ENCODE measurements around the gene AP5S1. TPM values are rescaled to one million over a fixed set of nuclear protein-coding genes. Genes with fewer than 3 reads are reported as not detected.

Gene AP5S1
- total and polyA plus RNA-seq, 9 of the 15 experiments (the other 6 are each of a cell fraction or from before 2014, with no cell fraction given), result 2.6 to 8.8 (median 4.4) TPM

DNA sequence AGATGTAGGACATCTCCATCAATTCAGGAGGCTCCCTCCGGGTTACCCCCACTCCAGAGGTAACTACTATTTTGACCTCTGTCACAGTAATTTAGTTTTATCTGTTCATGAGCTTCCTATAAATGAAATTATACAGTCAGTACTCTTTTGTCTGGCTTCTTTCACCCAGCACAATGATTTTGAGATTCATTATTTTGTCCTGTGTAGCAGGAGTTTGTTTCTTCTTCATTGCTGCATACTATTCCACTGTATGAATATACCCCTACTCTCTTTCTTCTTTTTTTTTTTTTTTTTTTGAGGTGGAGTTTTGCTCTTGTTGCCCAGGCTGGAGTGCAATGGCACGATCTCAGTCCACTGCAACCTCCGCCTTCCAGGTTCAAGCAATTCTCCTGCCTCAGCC is 11.8 kb upstream of the AP5S1 start:
- H3K4me3 ChIP-seq, result no peak overlapping the region
- intact Hi-C loops (cut with micrococcal nuclease), result no loop called here
- H3K9me1 ChIP-seq (ENCODE audit: control insufficient read depth, insufficient read depth, low read length), result no peaks in the 10 kb centered on the region
- H3K9me3 ChIP-seq (replicated peaks; ENCODE audit: control insufficient read depth, insufficient read depth, low read depth, low read length), result no peaks in the 10 kb centered on the region
- ATAC-seq (no peak), DNase-seq (ENCODE audit: extremely low read depth in 1 of 4, low spot score in 3 of 4) (no peak), FAIRE-seq (no peak)
- H3K9ac ChIP-seq (ENCODE audit: insufficient read depth in 1 of 2, low read depth in 2 of 2, low read length in 2 of 2), result no peak overlapping the region
- ChIA-PET POLR2A (no interaction called here), CTCF (ENCODE audit: low intra/inter-chr PET ratio) (no interaction called here)
- no peak overlapping the region for H3K27ac ChIP-seq (ENCODE audit: extremely low read depth, low read depth, low read length)
- no peak overlapping the region for H3K4me2 ChIP-seq (ENCODE audit: insufficient read depth, low read length)
- peaks cover 20 to 23% of the 10 kb centered on the region in 2 experiments for H3K4me1 ChIP-seq (replicated peaks in 1 of 2; ENCODE audit: control insufficient read depth in 2 of 2, insufficient read depth in 2 of 2, low read length in 2 of 2)
- no peak overlapping the region for H2AFZ ChIP-seq (ENCODE audit: low read depth, low read length)
- in situ Hi-C loops (cut with MboI), result no loop called here
- H3K79me2 ChIP-seq (ENCODE audit: control insufficient read depth, insufficient read depth, low read length), result no peaks in the 10 kb centered on the region
- WGBS (ENCODE audit: insufficient coverage, low coverage, missing lambda C conversion rate), result 80% methylated on average over 1 of the region's 3 CpGs
- H3K36me3 ChIP-seq (ENCODE audit: control insufficient read depth, insufficient read depth, low read length), result peaks cover 24% of the 10 kb centered on the region; the same call in 2 of the 3 replicates
- H4K20me1 ChIP-seq (replicated peaks; ENCODE audit: control insufficient read depth, insufficient read depth, low read length), result no peaks in the 10 kb centered on the region
- no peaks in the 10 kb centered on the region for H3K27me3 ChIP-seq (ENCODE audit: control insufficient read depth in 2 of 2, insufficient read depth in 2 of 2, low read length in 2 of 2)
- no TSS peak for BruUV-seq (replicated peaks)
- no peak for TF ChIP-seq MAX (CRISPR knock-in tag; IDR thresholded peaks at IDR 0.05)
- no peak for TF ChIP-seq ZNF318 (IDR thresholded peaks at IDR 0.05; ENCODE audit: borderline replicate concordance in 1 of 2, low read depth in 1 of 2)
- TF ChIP-seq ASH1L (IDR thresholded peaks at IDR 0.05; ENCODE audit: borderline replicate concordance, low read depth, partially characterized antibody), result no peak
- peak; percentile 70 for TF ChIP-seq RBM25 (IDR thresholded peaks at IDR 0.05; ENCODE audit: low read depth, low read length, severe bottlenecking)
- peak; percentile 93 for TF ChIP-seq ZNF146 (CRISPR knock-in tag; IDR thresholded peaks at IDR 0.05; ENCODE audit: unreplicated experiment)
- TF ChIP-seq, protein P1, sequence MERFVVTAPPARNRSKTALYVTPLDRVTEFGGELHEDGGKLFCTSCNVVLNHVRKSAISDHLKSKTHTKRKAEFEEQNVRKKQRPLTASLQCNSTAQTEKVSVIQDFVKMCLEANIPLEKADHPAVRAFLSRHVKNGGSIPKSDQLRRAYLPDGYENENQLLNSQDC (CRISPR knock-in tag; IDR thresholded peaks at IDR 0.05), result no peak
- TF ChIP-seq TEAD4 (IDR thresholded peaks at IDR 0.05; ENCODE audit: low read length), result no peak
- TF ChIP-seq TEAD4 (CRISPR knock-in tag; IDR thresholded peaks at IDR 0.05; ENCODE audit: borderline replicate concordance), result no peak
- TF ChIP-seq BCOR (IDR thresholded peaks at IDR 0.05), result peak; percentile 62; the same call in 1 of the 2 replicates
- TF ChIP-seq MAFK (IDR thresholded peaks at IDR 0.05; ENCODE audit: low read length), result no peak
- no peak for TF ChIP-seq ARID1B (IDR thresholded peaks at IDR 0.05)
- no peak for TF ChIP-seq SMARCA4 (IDR thresholded peaks at IDR 0.05)

Data from K562 (cell line).